ACC112 (cell line): ENCODE data around the gene QRFP.

Source experiments
- H2AFZ ChIP-seq: fragments of 200-600 bp; sonication (generic); one replicate; pipeline ENCODE4 v1.6.0; 2017; ENCODE audit warnings: antibody characterized with exemption, low read length; ENCODE audit not compliant: unreplicated experiment
- H3K27ac ChIP-seq: fragments of 200-600 bp; sonication (generic); 2 replicates; pipeline ENCODE4 v1.5.1; 2014; ENCODE audit warnings: low read depth, mild to moderate bottlenecking, antibody characterized with exemption, low read length, moderate library complexity
- H3K27me3 ChIP-seq: fragments of 200-600 bp; sonication (generic); 2 replicates; pipeline ENCODE4 v1.6.1; 2014; ENCODE audit warnings: mild to moderate bottlenecking, antibody characterized with exemption, low read length, moderate library complexity, mixed read lengths; ENCODE audit not compliant: insufficient read depth
- H3K36me3 ChIP-seq: fragments of 200-600 bp; sonication (generic); 2 replicates; pipeline ENCODE4 v1.6.1; 2016; ENCODE audit warnings: mild to moderate bottlenecking, antibody characterized with exemption, low read length, moderate library complexity, mixed read lengths; ENCODE audit not compliant: insufficient read depth
- H3K4me1 ChIP-seq: fragments of 200-600 bp; sonication (generic); one replicate; pipeline ENCODE4 v1.6.1; 2016; ENCODE audit warnings: low read length, mixed read lengths; ENCODE audit not compliant: insufficient read depth, unreplicated experiment, control insufficient read depth
- H3K4me3 ChIP-seq: fragments of 200-600 bp; sonication (generic); 2 replicates; pipeline ENCODE4 v1.5.1; 2014; ENCODE audit warnings: mild to moderate bottlenecking, low read depth, low read length
- H3K79me2 ChIP-seq: fragments of 200-600 bp; sonication (generic); one replicate; pipeline ENCODE4 v1.6.0; 2016; ENCODE audit warnings: low read length; ENCODE audit not compliant: control insufficient read depth, unreplicated experiment, insufficient read depth

Gene QRFP, protein sequence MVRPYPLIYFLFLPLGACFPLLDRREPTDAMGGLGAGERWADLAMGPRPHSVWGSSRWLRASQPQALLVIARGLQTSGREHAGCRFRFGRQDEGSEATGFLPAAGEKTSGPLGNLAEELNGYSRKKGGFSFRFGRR

GRCh38 chr9:130896233-130897014 is at the start of gene QRFP:
Gene QRFP (minus strand): TSS chr9:130896812. CDS start chr9:130893838, 2,974 bp downstream.
- Histone ChIP-seq H3K79me2 (no peaks in the 10 kb centered on the region), H3K4me3 (no peak within 1 kb of the TSS), H3K36me3 (no peaks in the 10 kb centered on the region), H2AFZ (no peak within 1 kb of the TSS), H3K4me1 (no peaks in the 10 kb centered on the region), H3K27me3 (peaks cover 7% of the 10 kb centered on the region; the same call in 1 of the 2 replicates), H3K27ac (no peak within 1 kb of the TSS)

DNA sequence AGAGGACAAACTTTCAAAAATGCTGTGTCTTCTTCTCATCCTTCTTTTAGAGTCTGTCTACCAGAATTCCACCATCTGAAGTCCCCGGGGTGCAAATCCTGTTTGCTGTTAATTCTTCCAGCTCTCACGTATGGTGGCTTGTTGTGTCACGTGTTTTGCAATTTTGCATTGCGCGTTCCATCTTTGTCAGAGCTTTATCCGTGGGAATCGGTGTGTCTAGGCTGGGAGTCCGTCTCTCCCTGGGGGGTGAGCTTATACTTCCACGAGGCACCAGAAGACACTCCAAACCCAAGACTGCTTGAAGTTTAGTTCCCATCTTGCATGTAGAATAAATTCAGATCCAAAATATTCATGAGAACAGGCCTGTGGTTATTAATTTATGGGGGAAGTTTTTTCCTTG is 48.6 kb upstream of the QRFP start:
- H3K4me3 ChIP-seq: no peak overlapping the region
- H3K27ac ChIP-seq: no peak overlapping the region
- no peak overlapping the region for H2AFZ ChIP-seq
- peaks cover 60% of the 10 kb centered on the region for H3K27me3 ChIP-seq
- H3K4me1 ChIP-seq: peaks cover 11% of the 10 kb centered on the region
- no peaks in the 10 kb centered on the region for H3K36me3 ChIP-seq
- no peaks in the 10 kb centered on the region for H3K79me2 ChIP-seq

DNA sequence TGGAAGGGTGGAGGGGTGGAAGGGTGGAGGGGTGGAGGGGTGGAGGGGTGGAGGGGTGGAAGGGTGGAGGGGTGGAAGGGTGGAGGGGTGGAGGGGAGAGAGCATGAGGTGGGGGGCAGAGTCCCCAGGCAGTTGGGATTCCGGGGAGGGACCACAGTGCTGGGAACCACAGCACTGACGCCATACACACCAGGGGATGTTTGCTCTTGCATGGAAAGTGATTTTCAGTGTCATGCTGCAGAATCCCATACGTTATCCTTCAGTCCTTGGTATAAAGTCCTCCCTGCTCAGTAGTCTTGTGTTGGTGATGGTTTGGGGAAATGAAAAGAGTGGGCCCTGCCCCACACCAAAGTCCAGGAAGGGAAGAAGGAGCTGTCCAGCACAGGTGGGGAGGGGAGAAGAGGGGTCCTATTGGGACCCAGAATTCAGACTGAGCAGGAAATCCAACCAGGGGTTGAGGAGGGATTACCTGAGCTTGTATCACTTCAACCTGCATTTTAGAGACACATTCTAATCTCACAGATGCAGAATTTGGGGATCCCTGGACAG is 48.0 kb upstream of the QRFP start:
- Histone ChIP-seq H3K4me1 (peaks cover 11% of the 10 kb centered on the region), H3K27ac (no peak overlapping the region), H2AFZ (no peak overlapping the region), H3K27me3 (peaks cover 58% of the 10 kb centered on the region), H3K79me2 (no peaks in the 10 kb centered on the region), H3K4me3 (no peak overlapping the region), H3K36me3 (no peaks in the 10 kb centered on the region)

- Histone ChIP-seq H3K36me3 (no peaks in the 10 kb centered on the region), H3K27ac (no peak overlapping the region), H3K4me1 (peaks cover 11% of the 10 kb centered on the region), H3K4me3 (no peak overlapping the region), H3K27me3 (peaks cover 59% of the 10 kb centered on the region), H3K79me2 (no peaks in the 10 kb centered on the region), H2AFZ (no peak overlapping the region)
These were observed 47.2 kb upstream of the QRFP start for GRCh38 chr9:130943777-130944176.

DNA sequence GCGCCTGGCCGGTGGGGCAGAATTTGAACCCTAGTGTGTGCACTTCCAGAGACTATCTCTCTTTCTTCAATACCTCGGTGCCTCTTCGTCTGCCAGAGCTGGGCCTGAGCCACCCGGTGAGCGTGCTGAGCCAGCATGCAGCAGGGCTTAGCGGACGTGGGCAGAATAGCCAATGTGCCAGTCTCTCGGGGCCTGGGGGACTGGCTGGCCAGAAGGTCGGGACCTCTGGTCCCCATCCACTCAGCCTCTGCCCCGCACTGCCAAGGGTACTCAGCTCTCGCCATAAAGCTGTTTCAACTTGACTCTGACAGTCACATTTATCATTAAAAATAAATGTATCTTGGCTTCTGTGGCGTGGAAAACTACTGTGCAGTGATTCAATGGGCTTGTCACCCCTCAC is 46.6 kb upstream of the QRFP start:
- peaks cover 11% of the 10 kb centered on the region for H3K4me1 ChIP-seq
- H3K79me2 ChIP-seq: no peaks in the 10 kb centered on the region
- no peak overlapping the region for H3K4me3 ChIP-seq

DNA sequence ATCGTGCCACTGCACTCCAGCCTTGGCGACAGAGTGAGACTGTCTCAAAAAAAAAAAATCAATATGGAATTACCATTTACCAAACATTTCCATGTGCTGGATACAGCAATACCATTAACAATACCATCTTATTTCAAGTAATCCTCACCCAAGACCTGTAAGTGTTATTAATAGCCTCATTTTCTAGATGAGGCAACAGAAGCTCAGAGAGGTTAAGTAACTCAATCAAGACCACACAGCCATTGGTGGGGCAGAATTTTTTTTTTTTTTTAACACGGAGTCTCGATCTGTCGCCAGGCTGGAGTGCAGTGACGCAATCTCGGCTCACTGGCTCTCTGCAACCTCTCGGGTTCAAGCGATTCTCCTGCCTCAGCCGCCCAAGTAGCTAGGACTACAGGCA is 46.1 kb upstream of the QRFP start:
- Histone ChIP-seq H3K79me2 (no peaks in the 10 kb centered on the region), H3K36me3 (no peaks in the 10 kb centered on the region), H3K27me3 (peaks cover 60% of the 10 kb centered on the region), H3K4me1 (peaks cover 11% of the 10 kb centered on the region), H3K4me3 (no peak overlapping the region), H2AFZ (no peak overlapping the region), H3K27ac (no peak overlapping the region)

More for the DNA sequence above, 46.6 kb upstream of the QRFP start:
- no peak overlapping the region for H2AFZ ChIP-seq
- no peak overlapping the region for H3K27ac ChIP-seq
- H3K36me3 ChIP-seq: no peaks in the 10 kb centered on the region
- peaks cover 60% of the 10 kb centered on the region for H3K27me3 ChIP-seq

DNA sequence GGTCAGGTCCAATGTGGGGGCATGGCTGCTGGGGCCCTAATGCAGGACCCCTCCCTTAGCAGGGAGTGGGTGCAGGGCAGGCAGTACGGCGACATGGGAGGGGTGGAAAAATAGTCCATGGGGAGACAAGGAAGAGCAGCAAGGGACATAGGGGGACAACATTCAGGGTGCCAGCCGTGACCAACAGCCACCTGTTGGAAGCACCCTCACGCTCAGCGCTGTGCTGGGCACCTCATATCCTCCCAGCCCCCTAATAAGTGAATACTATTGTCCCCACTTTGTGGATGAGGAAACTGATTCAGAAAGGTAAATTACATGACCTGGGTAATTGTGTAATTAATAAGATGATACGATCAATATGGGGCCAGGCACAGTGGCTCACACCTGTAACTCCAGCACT is 45.5 kb upstream of the QRFP start:
- no peak overlapping the region for H3K4me3 ChIP-seq
- H3K4me1 ChIP-seq: peaks cover 7% of the 10 kb centered on the region
- no peak overlapping the region for H3K27ac ChIP-seq
- no peaks in the 10 kb centered on the region for H3K36me3 ChIP-seq
- no peaks in the 10 kb centered on the region for H3K79me2 ChIP-seq
- H2AFZ ChIP-seq: no peak overlapping the region
- peaks cover 56% of the 10 kb centered on the region for H3K27me3 ChIP-seq

DNA sequence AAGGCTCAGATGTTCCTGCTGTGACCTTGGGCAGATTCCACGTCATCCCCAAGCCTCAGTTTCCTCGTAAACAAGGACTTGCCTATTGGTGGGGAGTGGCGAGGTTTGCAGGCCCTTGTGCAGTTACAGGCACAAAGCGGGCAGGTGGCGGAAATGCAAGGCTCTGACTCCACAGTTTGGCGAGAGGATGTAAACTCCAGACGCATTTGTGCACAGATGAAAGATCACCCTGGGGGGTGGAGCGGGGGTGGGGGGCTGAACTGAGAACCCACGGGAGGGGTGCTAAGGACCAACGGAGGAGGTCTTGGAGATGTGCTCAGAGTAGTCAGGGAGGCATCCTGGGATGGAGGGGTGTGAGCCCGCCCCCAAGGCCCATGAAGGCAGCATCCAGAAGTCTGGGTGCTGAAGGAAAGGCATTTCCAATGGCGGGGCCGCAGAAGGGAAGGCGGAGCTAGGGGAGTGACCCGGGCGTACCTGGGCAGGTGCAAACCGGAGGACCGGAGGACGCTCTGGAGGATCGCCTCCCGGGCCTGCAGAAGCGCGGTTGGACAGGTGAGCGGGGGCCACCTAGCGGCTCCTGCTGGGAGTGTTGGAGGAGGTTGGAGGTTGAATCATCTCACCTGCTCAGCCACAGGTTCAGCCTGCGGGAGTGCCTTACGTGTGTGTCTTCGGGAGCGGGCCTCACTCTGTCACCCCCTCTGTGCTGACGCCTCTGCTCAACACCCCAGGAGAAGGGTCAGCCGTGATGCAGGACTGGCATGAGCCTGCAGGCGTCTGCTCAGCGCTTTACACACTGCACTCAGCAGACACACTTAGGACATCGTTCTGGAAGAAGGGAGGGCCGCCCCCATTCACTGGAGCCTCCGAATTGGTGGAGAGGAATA is 44.3 kb upstream of the QRFP start:
- H3K27me3 ChIP-seq: peaks cover 53% of the 10 kb centered on the region
- H3K4me3 ChIP-seq: no peak overlapping the region
- H3K36me3 ChIP-seq: no peaks in the 10 kb centered on the region
- H3K4me1 ChIP-seq: peaks cover 10% of the 10 kb centered on the region
- no peak overlapping the region for H3K27ac ChIP-seq
- no peak overlapping the region for H2AFZ ChIP-seq
- H3K79me2 ChIP-seq: no peaks in the 10 kb centered on the region

- H3K4me3 ChIP-seq: no peak overlapping the region
- H3K27ac ChIP-seq: no peak overlapping the region
- H3K4me1 ChIP-seq: peaks cover 12% of the 10 kb centered on the region
- H3K79me2 ChIP-seq: no peaks in the 10 kb centered on the region
- no peaks in the 10 kb centered on the region for H3K36me3 ChIP-seq
- H3K27me3 ChIP-seq: peaks cover 53% of the 10 kb centered on the region
- H2AFZ ChIP-seq: no peak overlapping the region
These were observed 43.5 kb upstream of the QRFP start for GRCh38 chr9:130940027-130940549.

DNA sequence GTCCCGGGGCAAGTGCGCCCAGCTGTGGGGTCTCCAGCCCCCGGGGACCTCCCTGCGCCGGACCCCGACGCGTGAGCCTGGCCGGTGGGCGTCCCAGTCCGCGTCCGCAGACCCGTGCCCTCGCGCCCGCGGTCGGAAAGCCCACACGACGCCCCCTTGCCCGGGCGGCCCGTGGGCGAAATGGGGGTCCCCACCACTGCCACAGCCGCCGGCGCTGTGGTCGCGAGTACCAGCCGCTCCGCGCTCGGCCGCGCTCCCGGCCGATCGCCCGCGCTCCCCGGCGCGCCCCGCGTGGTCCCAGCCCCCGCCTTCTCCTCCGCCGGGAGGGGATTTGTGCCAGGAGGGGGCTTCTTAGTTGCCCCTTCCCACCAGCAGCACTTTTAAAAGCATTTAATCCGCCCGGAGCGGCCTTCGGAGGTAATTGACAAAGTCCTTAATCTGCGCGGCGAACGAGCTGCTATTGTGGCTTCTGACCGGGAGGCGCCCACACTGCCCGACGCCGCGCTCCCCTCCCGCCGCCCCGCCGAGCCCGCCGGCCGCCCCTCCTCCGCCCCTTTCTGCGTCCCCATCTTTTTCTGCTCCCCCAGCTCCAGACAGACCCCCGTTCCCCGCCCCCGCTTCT is 42.9 kb upstream of the QRFP start:
- peak overlapping the region; percentile 76 for H3K4me3 ChIP-seq
- peak overlapping the region; percentile 93 for H2AFZ ChIP-seq
- no peaks in the 10 kb centered on the region for H3K36me3 ChIP-seq
- peaks cover 12% of the 10 kb centered on the region for H3K4me1 ChIP-seq
- no peak overlapping the region for H3K27ac ChIP-seq
- H3K79me2 ChIP-seq: no peaks in the 10 kb centered on the region
- peaks cover 53% of the 10 kb centered on the region for H3K27me3 ChIP-seq
